Neural progenitor cell (in vitro differentiated cells): ENCODE data around the gene ATP5PB. TPM values are rescaled to one million over a fixed set of nuclear protein-coding genes. Genes with fewer than 3 reads are reported as not detected.

Source experiments
- DNase-seq: peaks from one replicate; pipeline ENCODE4 v3.0.0-alpha.2; 2016; ENCODE audit warnings: low spot score
- H2AFZ ChIP-seq: fragments of 200-600 bp; sonication (generic); replicated peaks from 2 replicates; pipeline ENCODE4 v1.6.1; 2016; ENCODE audit warnings: antibody characterized with exemption
- H3F3A ChIP-seq: fragments of 200-600 bp; sonication (generic); 2 replicates; pipeline ENCODE4 v1.6.1; 2016; ENCODE audit warnings: antibody characterized with exemption, low read depth
- H3K27ac ChIP-seq: fragments of 200-600 bp; sonication (generic); 2 replicates; pipeline ENCODE4 v1.5.1; 2016; ENCODE audit warnings: mild to moderate bottlenecking
- H3K27me3 ChIP-seq: fragments of 200-600 bp; sonication (generic); 2 replicates; pipeline ENCODE4 v1.6.1; 2016; ENCODE audit warnings: mild to moderate bottlenecking, moderate library complexity
- H3K36me3 ChIP-seq: fragments of 200-600 bp; sonication (generic); 2 replicates; pipeline ENCODE4 v1.5.1; 2016
- H3K4me1 ChIP-seq: fragments of 200-600 bp; sonication (generic); 2 replicates; pipeline ENCODE4 v1.6.1; 2016; ENCODE audit warnings: mixed run types
- H3K4me2 ChIP-seq: fragments of 200-600 bp; sonication (generic); 2 replicates; pipeline ENCODE4 v1.6.1; 2016
- H3K4me3 ChIP-seq: fragments of 200-600 bp; sonication (generic); 2 replicates; pipeline ENCODE4 v1.5.1; 2016
- H3K79me2 ChIP-seq: fragments of 200-600 bp; sonication (generic); 2 replicates; pipeline ENCODE4 v1.6.1; 2016; ENCODE audit warnings: low read depth
- H3K9ac ChIP-seq: fragments of 200-600 bp; sonication (generic); 2 replicates; pipeline ENCODE4 v1.6.1; 2016
- H3K9me3 ChIP-seq: fragments of 200-600 bp; sonication (generic); 2 replicates; pipeline ENCODE4 v1.5.1; 2016; ENCODE audit warnings: low read depth
- H4K20me1 ChIP-seq: fragments of 200-600 bp; sonication (generic); 2 replicates; pipeline ENCODE4 v1.6.1; 2016; ENCODE audit warnings: low read depth
- H3K27ac Mint-ChIP-seq: 3 replicates; pipeline ENCODE4 v1.8.0; 2021; ENCODE audit warnings: mixed read lengths
- H3K27me3 Mint-ChIP-seq: 2 replicates; pipeline ENCODE4 v1.8.0; 2022; ENCODE audit warnings: low read depth, mild to moderate bottlenecking, inconsistent platforms, moderate library complexity, mixed read lengths; ENCODE audit not compliant: insufficient read depth
- H3K36me3 Mint-ChIP-seq: 3 replicates; pipeline ENCODE4 v1.8.0; 2021; ENCODE audit warnings: mixed read lengths
- H3K4me1 Mint-ChIP-seq: 3 replicates; pipeline ENCODE4 v1.8.0; 2021; ENCODE audit warnings: mixed read lengths
- H3K4me3 Mint-ChIP-seq: 3 replicates; pipeline ENCODE4 v1.8.0; 2021; ENCODE audit warnings: mild to moderate bottlenecking, moderate library complexity, mixed read lengths
- H3K9me3 Mint-ChIP-seq: 3 replicates; pipeline ENCODE4 v1.8.0; 2020; ENCODE audit warnings: mixed read lengths
- CTCF ChIP-seq: fragments of 200-600 bp; sonication (generic); IDR thresholded peaks from 2 replicates; pipeline ENCODE4 v1.5.1; 2017; ENCODE audit warnings: antibody characterized with exemption, mild to moderate bottlenecking
- EZH2 ChIP-seq: fragments of 200-600 bp; sonication (generic); IDR thresholded peaks from 2 replicates; pipeline ENCODE4 v1.6.1; 2017; ENCODE audit warnings: antibody characterized with exemption, mild to moderate bottlenecking, moderate library complexity
- EZH2phosphoT487 ChIP-seq: fragments of 200-600 bp; sonication (generic); IDR thresholded peaks from 2 replicates; pipeline ENCODE4 v1.6.1; 2017; ENCODE audit warnings: antibody characterized with exemption
- total RNA-seq: library from RNA; depleted of rRNA; stranded (reverse); fragments of >200 nt; gene quantifications from 2 replicates; pipeline ENCODE4 v1.2.3, GENCODE V29; 2015; ENCODE audit warnings: low replicate concordance

ATP5PB gene
- total RNA-seq, 1 donor from 2014 or later, result 467 TPM

GRCh38 chr1:111446546-111446945 lies 2.7 kb upstream of the ATP5PB start:
- Mint-ChIP-seq H3K9me3 (no peaks in the 10 kb centered on the region), H3K4me1 (peaks cover 18% of the 10 kb centered on the region), H3K27ac (no peak overlapping the region), H3K27me3 (peaks cover 3% of the 10 kb centered on the region), H3K36me3 (peaks cover 15% of the 10 kb centered on the region), H3K4me3 (no peak overlapping the region)
- Histone ChIP-seq H3K27ac (no peak overlapping the region), H3K27me3 (no peaks in the 10 kb centered on the region), H3K9me3 (no peaks in the 10 kb centered on the region), H3F3A (peaks cover 3% of the 10 kb centered on the region), H4K20me1 (peaks cover 9% of the 10 kb centered on the region), H3K79me2 (peaks cover 56% of the 10 kb centered on the region), H3K4me1 (peaks cover 15% of the 10 kb centered on the region), H2AFZ (no peak overlapping the region), H3K36me3 (no peaks in the 10 kb centered on the region), H3K4me2 (no peak overlapping the region), H3K4me3 (no peak overlapping the region), H3K9ac (no peak overlapping the region)
- DNase-seq, result no peak
- no peak for TF ChIP-seq CTCF
- TF ChIP-seq EZH2phosphoT487, result no peak
- no peak for TF ChIP-seq EZH2

GRCh38 chr1:111446967-111447892 lies 2.0 kb upstream of the ATP5PB start:
- Histone ChIP-seq H3K9me3 (no peaks in the 10 kb centered on the region), H3K9ac (no peak overlapping the region), H3K4me2 (peak overlapping the region; percentile 97), H3K4me3 (peak overlapping the region; percentile 98), H3K27me3 (no peaks in the 10 kb centered on the region), H3K79me2 (peaks cover 62% of the 10 kb centered on the region), H3K4me1 (peaks cover 15% of the 10 kb centered on the region), H2AFZ (no peak overlapping the region), H3F3A (peaks cover 3% of the 10 kb centered on the region), H3K27ac (no peak overlapping the region), H3K36me3 (no peaks in the 10 kb centered on the region), H4K20me1 (peaks cover 9% of the 10 kb centered on the region)
- no peaks in the 10 kb centered on the region for H3K9me3 Mint-ChIP-seq
- no peak for DNase-seq
- H3K36me3 Mint-ChIP-seq, result peaks cover 15% of the 10 kb centered on the region
- TF ChIP-seq EZH2 (no peak), EZH2phosphoT487 (no peak), CTCF (no peak)
- H3K27ac Mint-ChIP-seq, result no peak overlapping the region
- peaks cover 3% of the 10 kb centered on the region for H3K27me3 Mint-ChIP-seq
- H3K4me1 Mint-ChIP-seq, result peaks cover 19% of the 10 kb centered on the region
- peak overlapping the region; percentile 99 for H3K4me3 Mint-ChIP-seq

GRCh38 chr1:111448482-111448917 lies 764 bp upstream of the ATP5PB start:
- Mint-ChIP-seq H3K4me3 (peak overlapping the region; percentile 99), H3K36me3 (peaks cover 12% of the 10 kb centered on the region), H3K27me3 (peaks cover 3% of the 10 kb centered on the region), H3K9me3 (no peaks in the 10 kb centered on the region), H3K4me1 (peaks cover 19% of the 10 kb centered on the region), H3K27ac (peak overlapping the region; percentile 62)
- Histone ChIP-seq H4K20me1 (peaks cover 15% of the 10 kb centered on the region), H3F3A (peaks cover 3% of the 10 kb centered on the region), H3K27me3 (no peaks in the 10 kb centered on the region), H3K9ac (peak overlapping the region; percentile 80), H3K36me3 (no peaks in the 10 kb centered on the region), H3K27ac (no peak overlapping the region), H3K9me3 (no peaks in the 10 kb centered on the region), H2AFZ (peak overlapping the region; percentile 81), H3K4me3 (peak overlapping the region; percentile 98), H3K4me2 (peak overlapping the region; percentile 97), H3K79me2 (peaks cover 75% of the 10 kb centered on the region), H3K4me1 (peaks cover 15% of the 10 kb centered on the region)
- TF ChIP-seq EZH2 (no peak), EZH2phosphoT487 (no peak), CTCF (no peak)
- no peak for DNase-seq
